ENCODE results near the gene C7orf57.

The C7orf57 gene

GRCh38 chr7:48085433-48085791 lies 50.1 kb downstream of the C7orf57 start:
- DNase-seq (ENCODE audit: low read depth) = no peak

DNA sequence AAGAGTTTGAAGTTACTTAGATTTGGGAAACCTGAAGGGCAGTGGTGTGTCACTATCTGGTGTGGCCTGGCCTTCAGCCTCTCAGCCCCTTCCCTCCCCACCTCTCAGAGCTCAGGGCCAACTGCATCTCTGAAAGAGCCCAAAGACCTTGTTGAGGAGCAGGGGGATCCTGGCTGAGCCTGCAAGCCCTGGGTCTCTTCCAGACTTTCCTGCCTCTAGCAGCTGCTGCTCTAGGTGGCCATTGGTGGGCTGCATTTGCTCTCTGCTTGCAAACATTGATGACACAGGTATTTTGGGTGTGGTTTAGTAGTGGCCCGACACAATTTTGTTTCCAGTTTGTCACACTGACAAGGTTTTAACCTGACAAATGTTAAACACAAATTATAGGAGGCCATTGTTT lies 50.6 kb downstream of the C7orf57 start:
- DNase-seq (ENCODE audit: low read depth) = no peak

DNA sequence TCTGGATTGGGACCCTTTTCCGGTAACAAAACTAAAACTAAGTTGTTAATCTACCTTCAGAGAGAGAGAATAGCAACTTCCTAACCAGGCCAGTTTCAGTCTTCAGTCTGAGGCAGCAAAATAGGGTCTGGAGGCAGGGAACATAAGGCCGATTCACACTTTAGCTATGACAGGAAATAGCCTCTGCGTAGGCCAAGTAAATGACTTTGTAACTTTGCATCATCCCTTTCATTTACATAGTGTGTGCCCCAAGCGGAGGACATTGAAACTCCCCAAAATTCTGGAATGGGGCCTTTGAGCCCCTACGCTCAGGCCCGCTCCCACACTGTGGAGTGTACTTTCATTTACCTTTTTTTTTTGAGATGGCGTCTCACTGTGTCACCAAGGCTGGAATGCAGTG lies 52.0 kb downstream of the C7orf57 start:
- DNase-seq (ENCODE audit: low read depth) = no peak

DNA sequence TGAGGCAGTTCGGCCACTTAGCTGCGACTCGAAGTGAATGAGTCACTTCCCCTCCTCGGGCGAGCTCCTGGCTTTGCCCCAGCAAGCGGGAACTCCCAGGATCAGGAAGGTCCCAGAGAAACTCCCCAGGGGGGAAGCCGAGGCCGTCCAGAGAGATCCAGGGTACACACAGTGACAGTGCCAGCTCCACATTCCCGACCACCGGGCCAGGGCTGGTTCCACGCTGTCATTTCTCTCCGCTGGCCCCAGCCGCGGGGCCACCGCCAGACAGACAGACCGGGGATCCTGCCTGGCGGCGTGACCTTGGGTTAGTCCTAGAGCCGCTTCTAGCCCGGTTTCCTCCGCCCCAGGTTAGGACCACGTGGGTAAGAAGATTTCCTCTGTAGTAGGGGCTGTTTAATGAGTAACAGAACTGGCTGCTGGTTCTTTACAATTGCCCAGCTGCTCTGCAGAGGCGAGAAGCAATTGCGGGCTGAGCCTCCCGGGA lies 53.3 kb downstream of the C7orf57 start:
- no peak for DNase-seq (ENCODE audit: low read depth)

- peak; percentile 75 for DNase-seq (ENCODE audit: low read depth)
These were observed 54.0 kb downstream of the C7orf57 start, which contains the start of gene UPP1 for GRCh38 chr7:48089046-48090003. UPP1 (plus strand) TSS chr7:48089265; CDS start chr7:48094784, 5,519 bp downstream.

- DNase-seq (ENCODE audit: low read depth) = no peak
These were observed 54.9 kb downstream of the C7orf57 start for GRCh38 chr7:48090095-48090805.

DNA sequence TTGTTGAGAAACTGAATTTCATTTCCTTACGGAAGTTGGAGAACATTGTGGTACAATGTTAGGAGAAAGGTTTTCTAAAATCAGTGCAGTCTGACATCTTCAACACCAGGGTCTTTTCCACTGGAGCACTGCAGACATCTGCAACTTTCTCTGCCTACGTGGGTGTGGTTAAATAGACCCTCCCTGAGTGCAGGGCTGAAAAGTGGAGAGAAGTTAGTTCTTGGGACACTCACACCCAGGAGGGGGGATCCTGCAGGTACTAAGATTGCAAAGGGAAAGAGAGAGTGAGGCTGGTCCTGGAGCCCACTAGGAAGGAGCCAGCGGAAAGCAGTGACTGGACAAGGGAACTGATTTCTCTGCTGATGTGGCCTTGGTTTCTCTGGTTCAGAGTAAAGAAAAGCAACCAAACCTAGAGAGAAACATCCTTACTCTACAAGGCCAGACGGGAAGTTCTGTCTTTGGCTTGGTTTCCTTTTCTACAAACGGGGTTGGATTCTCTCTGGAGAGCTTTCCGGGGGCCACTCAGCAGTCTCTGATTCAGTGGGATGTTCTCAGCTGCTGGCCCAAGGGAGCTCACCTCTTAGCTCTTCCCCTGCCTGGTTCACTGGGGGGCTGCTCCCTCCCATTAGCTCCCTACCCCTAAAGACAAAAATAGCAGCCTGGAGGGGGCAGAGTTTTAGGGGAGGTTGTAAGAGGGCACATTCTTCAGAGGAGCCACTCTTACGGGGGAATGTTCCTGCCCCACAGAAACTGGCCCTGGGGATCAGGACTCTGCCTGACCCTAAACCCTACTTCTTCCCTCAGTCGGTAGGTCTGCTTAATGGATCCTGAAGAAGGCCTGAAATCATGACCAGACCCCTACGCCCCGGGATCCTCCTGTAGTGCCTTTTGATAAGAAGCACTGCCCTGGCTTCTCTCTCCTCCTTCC lies 56.4 kb downstream of the C7orf57 start:
- no peak for DNase-seq (ENCODE audit: low read depth)

DNA sequence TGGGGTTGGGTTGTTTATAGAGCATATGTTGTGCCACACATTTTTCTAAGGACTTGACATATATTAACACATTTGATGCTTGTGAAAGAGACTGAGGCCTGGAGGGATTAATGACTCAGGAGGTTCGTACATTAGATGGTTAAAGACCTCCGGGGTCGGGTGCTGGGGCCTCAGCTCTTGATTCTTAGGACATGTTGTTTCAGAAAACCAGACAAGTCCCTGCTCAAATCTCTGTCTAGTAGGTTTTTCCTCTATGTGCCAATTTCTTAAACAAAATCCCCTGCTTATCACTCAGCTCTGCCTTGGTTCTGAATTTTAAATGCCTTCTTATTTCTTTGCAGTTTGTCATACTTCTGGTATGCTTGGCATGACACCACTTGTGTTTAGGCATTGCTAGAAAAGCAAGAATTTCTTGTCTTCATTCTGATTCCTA lies 59.5 kb downstream of the C7orf57 start:
- no peak for DNase-seq (ENCODE audit: low read depth)

DNA sequence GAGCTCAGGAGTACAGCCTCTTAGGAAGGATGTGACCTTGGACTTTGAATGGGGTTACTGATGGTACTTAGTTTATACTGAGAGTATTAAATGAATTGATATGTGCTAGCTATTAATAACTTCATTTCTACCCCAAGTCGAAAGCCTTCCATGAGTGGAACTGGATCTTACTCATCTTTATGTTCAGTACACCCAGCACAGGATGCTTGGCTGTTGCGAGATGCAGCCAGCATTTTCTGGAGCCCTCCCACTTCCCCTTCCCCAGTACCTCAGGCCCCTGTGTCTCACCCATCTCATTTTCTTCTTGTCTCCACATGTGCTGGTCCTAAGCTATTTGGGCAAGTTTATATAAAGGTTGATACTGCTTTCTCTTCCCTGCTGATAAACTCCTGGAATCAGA lies 60.9 kb downstream of the C7orf57 start:
- no peak for DNase-seq (ENCODE audit: low read depth)

DNA sequence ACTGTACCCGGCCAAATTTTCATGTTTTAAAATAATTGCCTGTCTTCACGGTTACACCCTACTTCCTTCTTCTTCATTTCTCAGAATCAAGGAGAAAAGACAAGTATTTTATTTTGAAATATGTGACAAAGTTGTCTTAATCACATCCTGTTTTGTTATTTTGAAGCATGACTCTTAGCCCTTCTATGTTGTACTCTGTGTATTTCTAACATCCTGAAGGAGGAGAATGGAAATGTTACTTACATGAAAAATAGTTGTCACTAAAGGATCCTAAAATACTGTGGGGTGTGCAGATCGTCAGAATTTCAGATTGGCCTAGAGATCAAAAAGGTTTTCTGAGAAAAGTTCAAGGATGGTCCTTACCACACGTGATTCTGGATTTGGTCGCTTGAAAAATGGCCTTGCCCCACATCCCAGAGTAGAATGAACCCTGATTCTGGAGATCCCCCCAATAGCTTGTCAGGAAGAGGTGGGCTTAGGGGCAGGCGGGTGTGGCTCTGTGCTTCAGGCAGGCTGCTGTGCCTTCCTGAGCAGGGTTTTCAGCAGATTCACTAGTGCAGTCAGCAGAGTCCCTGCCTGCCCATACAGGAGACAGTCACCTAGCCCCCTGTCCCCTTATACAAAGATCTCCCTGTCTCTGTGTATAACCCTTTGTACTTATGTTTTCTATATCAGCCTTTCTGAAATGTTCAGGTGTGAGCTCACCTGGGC lies 62.3 kb downstream of the C7orf57 start:
- DNase-seq (ENCODE audit: low read depth) = no peak

- DNase-seq (ENCODE audit: low read depth) = no peak
These were observed 63.5 kb downstream of the C7orf57 start for GRCh38 chr7:48098846-48099245.

GRCh38 chr7:48099781-48100180 lies 64.4 kb downstream of the C7orf57 start:
- no peak for DNase-seq (ENCODE audit: low read depth)

DNA sequence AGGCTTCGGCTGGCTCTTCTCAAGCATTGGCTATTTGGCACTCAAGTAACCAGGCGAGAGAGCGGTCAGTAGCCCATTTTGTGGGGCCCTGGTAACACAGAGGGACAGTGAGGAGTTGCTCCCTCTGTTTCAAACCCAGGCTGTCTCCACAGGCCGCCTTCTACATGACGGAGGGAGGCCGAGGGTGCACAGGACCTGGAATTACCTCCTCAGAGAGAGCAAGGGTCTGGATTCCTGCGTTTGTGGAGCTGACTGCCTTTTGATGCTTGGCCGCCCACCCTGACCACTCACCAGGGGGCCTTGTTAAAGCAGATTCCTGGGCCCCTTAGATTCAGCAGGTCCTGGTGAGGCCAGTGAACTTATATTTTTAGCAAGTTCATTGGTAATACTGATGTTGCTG lies 66.0 kb downstream of the C7orf57 start:
- no peak for DNase-seq (ENCODE audit: low read depth)

- DNase-seq (ENCODE audit: low read depth) = no peak
These were observed 66.6 kb downstream of the C7orf57 start for GRCh38 chr7:48101968-48102367.

GRCh38 chr7:48102530-48102929 lies 67.2 kb downstream of the C7orf57 start:
- no peak for DNase-seq (ENCODE audit: low read depth)

- no peak for DNase-seq (ENCODE audit: low read depth)
These were observed 69.7 kb downstream of the C7orf57 start for GRCh38 chr7:48105045-48105444.

DNA sequence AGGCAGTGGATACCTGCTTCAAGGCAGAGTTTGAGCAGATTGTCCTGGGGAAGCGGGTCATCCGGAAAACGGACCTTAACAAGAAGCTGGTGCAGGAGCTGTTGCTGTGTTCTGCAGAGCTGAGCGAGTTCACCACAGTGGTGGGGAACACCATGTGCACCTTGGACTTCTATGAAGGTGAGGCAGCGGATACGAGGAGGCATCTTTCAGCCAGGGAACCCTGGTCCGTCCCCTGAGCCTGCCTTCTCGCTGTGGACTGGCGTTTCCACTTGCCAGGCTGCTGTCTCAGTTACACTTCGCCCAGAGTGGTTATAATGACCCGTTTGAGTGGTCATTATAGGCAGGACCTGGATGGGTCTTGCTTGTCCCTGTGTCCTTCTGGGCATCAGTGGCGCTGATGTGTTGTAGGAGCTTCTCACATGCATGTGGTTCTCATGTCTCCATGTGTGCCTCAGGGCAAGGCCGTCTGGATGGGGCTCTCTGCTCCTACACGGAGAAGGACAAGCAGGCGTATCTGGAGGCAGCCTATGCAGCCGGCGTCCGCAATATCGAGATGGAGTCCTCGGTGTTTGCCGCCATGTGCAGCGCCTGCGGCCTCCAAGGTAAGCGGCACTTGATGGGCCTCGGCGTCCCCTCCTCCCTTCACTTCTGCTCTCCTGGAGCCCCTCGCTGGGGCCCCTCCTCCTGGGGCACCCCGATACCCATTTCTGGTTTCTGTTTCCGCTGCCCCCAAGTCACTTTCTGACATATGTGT lies 71.7 kb downstream of the C7orf57 start:
- DNase-seq (ENCODE audit: low read depth) = no peak

GRCh38 chr7:48107926-48108472 lies 72.7 kb downstream of the C7orf57 start:
- DNase-seq (ENCODE audit: low read depth) = no peak

DNA sequence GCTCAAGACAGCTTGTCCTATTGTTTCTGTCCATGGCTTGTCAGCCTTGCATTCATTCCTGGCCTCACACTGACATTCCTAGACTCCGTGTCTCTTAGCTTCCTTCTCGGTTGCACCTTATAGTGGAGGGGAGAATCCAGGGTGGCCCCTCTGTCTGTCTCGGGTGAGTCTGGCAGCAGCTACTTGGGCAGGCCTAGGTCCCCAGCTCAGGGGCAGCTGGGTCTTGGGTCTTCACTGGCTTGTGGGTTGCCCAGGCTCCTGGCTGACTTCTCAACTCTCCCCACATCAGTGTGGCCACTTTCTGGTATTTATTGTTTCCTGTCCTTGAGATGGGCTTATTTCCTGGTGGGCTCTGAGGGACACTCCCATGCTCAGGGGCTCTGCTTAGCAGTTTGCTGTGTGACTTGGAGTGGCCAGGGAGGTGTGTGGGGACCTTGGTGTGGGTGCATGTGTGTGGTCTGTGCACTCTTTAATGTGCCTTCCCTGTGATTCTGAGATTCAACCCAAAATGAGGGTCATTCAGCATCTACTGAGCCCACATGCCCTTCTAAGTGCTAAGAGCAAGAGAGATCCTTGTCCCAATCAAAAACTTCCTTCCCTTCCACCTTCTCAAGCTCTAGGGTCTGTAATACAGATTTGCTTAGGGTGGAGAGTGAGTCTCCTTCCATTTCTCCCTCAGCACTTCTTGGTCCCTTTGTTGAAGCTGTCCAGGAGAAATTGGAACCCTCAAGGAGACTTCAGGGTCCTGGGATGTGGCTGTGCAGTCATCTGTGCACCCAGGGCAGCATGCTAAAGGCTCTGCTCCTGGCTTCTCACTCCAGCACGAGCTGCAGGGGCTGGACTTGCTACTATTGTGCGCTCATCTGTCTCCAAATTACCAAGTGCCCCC lies 73.9 kb downstream of the C7orf57 start:
- DNase-seq (ENCODE audit: low read depth) = no peak
